ENCODE results near the gene CWF19L1. TPM values are rescaled to one million over a fixed set of nuclear protein-coding genes. Genes with fewer than 3 reads are reported as not detected.

Gene CWF19L1
- polyA plus RNA-seq, 1 donor from 2014 or later = 36.9 TPM

DNA sequence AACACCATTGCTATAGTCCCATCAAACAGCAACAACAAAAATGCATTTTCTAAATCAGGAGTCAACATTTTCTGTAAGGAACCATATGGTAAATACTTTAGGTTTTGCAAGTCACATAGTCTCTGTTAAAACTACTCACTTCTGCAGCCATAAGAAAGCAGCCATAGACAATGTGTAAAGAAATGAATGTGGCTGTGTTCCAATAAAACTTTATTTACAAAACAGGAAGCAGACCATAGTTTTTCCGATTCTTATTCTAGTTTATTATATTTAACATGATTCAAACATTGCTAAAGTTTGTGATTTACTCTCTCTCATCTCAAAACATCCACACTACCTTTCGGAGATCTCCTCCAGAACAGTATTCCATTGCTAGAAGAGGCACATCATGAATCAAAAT is 44.9 kb downstream of the CWF19L1 start:
- Histone ChIP-seq H3F3A (ENCODE audit: insufficient read depth, low read length, poor library complexity, severe bottlenecking) (no peaks in the 10 kb centered on the region), H3K27me3 (ENCODE audit: insufficient read depth, low read depth, low read length) (no peaks in the 10 kb centered on the region), H3K4me2 (ENCODE audit: low read length) (no peak overlapping the region), H3K4me3 (ENCODE audit: low read length) (no peak overlapping the region), H3K9me2 (ENCODE audit: insufficient read depth, low read length) (no peaks in the 10 kb centered on the region), H3K27ac (ENCODE audit: low read length) (no peak overlapping the region), H2AFZ (ENCODE audit: low read depth, low read length) (no peak overlapping the region), H3K36me3 (ENCODE audit: insufficient read depth, low read length) (peaks cover 15% of the 10 kb centered on the region), H3K79me2 (replicated peaks; ENCODE audit: insufficient read depth, low read length) (peaks cover 22% of the 10 kb centered on the region), H4K20me1 (ENCODE audit: insufficient read depth) (no peaks in the 10 kb centered on the region), H3K9ac (ENCODE audit: low read length) (no peak overlapping the region), H3K9me3 (ENCODE audit: low read length) (no peaks in the 10 kb centered on the region)
- no peak for TF ChIP-seq SMC3 (conservative IDR thresholded peaks at IDR 0.05; ENCODE audit: poor library complexity)
- no peak for TF ChIP-seq MXI1 (conservative IDR thresholded peaks at IDR 0.05; ENCODE audit: poor library complexity, severe bottlenecking)

DNA sequence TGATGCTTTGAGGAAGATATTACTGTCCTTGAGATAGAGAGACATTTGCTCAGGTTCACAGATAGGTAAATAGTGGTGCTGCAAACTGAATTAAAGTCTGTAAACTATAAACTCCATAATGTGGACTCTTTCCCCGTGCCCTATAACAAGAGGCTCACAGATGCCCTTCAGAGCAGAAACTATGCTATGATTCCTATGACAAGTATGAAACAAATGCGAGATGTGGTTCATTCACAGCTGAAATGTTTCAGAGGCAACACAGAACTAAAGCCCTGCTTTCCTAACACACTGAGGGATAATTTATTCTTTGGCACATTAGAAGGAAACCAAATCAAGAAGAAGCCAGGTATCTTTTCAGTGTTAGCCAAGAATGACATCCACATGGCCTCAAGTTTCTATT is 51.4 kb downstream of the CWF19L1 start:
- H3K4me3 ChIP-seq (ENCODE audit: low read length) = no peak overlapping the region
- no peaks in the 10 kb centered on the region for H4K20me1 ChIP-seq (ENCODE audit: insufficient read depth)
- no peak overlapping the region for H2AFZ ChIP-seq (ENCODE audit: low read depth, low read length)
- no peak overlapping the region for H3K4me2 ChIP-seq (ENCODE audit: low read length)
- H3K27ac ChIP-seq (ENCODE audit: low read length) = no peak overlapping the region
- H3K9ac ChIP-seq (ENCODE audit: low read length) = no peak overlapping the region
- no peaks in the 10 kb centered on the region for H3K79me2 ChIP-seq (replicated peaks; ENCODE audit: insufficient read depth, low read length)
- peaks cover 20% of the 10 kb centered on the region for H3K36me3 ChIP-seq (ENCODE audit: insufficient read depth, low read length)
- H3F3A ChIP-seq (ENCODE audit: insufficient read depth, low read length, poor library complexity, severe bottlenecking) = no peaks in the 10 kb centered on the region
- H3K27me3 ChIP-seq (ENCODE audit: insufficient read depth, low read depth, low read length) = no peaks in the 10 kb centered on the region
- TF ChIP-seq TAF1 (IDR thresholded peaks at IDR 0.05; ENCODE audit: low read depth) (no peak), POLR2AphosphoS5 (IDR thresholded peaks at IDR 0.05) (no peak)
- no peaks in the 10 kb centered on the region for H3K9me2 ChIP-seq (ENCODE audit: insufficient read depth, low read length)
- H3K9me3 ChIP-seq (ENCODE audit: low read length) = no peaks in the 10 kb centered on the region

DNA sequence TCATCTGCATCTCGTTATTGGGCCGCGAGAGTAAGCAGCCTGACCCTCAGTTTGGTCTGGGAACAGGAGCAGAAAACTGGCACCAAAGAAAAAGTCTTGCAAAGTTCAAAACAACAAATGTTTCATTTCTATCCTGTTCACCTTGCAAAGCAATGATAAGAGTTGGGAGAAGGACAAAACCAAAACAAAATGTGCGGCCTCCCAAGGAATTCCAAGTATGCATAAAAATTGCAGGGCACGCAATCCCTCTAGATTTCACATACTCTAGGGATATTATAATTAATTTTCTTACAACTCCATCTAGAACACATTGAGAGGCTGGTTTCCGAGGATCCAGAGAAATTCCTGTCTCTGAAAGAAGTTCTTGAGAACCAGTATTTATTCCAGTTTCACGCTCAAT is 58.1 kb downstream of the CWF19L1 start:
- H2AFZ ChIP-seq (ENCODE audit: low read depth, low read length) = no peak overlapping the region
- H3K9me3 ChIP-seq (ENCODE audit: low read length) = no peaks in the 10 kb centered on the region
- H3K36me3 ChIP-seq (ENCODE audit: insufficient read depth, low read length) = peaks cover 11% of the 10 kb centered on the region
- H3K9ac ChIP-seq (ENCODE audit: low read length) = no peak overlapping the region
- H3F3A ChIP-seq (ENCODE audit: insufficient read depth, low read length, poor library complexity, severe bottlenecking) = no peaks in the 10 kb centered on the region
- no peak for TF ChIP-seq CTCF (IDR thresholded peaks at IDR 0.05; ENCODE audit: poor library complexity, severe bottlenecking)
- no peak for TF ChIP-seq TAF1 (IDR thresholded peaks at IDR 0.05; ENCODE audit: low read depth)
- no peak for TF ChIP-seq POLR2AphosphoS5 (IDR thresholded peaks at IDR 0.05)
- TF ChIP-seq RAD21 (conservative IDR thresholded peaks at IDR 0.05) = no peak
- no peak for TF ChIP-seq EP300 (conservative IDR thresholded peaks at IDR 0.05; ENCODE audit: poor library complexity, severe bottlenecking)
- no peak for TF ChIP-seq EZH2 (IDR thresholded peaks at IDR 0.05; ENCODE audit: borderline replicate concordance, insufficient read depth, low read length, poor library complexity, severe bottlenecking)
- TF ChIP-seq SMC3 (conservative IDR thresholded peaks at IDR 0.05; ENCODE audit: poor library complexity) = no peak
- no peak for TF ChIP-seq MXI1 (conservative IDR thresholded peaks at IDR 0.05; ENCODE audit: poor library complexity, severe bottlenecking)
- TF ChIP-seq, protein P1, sequence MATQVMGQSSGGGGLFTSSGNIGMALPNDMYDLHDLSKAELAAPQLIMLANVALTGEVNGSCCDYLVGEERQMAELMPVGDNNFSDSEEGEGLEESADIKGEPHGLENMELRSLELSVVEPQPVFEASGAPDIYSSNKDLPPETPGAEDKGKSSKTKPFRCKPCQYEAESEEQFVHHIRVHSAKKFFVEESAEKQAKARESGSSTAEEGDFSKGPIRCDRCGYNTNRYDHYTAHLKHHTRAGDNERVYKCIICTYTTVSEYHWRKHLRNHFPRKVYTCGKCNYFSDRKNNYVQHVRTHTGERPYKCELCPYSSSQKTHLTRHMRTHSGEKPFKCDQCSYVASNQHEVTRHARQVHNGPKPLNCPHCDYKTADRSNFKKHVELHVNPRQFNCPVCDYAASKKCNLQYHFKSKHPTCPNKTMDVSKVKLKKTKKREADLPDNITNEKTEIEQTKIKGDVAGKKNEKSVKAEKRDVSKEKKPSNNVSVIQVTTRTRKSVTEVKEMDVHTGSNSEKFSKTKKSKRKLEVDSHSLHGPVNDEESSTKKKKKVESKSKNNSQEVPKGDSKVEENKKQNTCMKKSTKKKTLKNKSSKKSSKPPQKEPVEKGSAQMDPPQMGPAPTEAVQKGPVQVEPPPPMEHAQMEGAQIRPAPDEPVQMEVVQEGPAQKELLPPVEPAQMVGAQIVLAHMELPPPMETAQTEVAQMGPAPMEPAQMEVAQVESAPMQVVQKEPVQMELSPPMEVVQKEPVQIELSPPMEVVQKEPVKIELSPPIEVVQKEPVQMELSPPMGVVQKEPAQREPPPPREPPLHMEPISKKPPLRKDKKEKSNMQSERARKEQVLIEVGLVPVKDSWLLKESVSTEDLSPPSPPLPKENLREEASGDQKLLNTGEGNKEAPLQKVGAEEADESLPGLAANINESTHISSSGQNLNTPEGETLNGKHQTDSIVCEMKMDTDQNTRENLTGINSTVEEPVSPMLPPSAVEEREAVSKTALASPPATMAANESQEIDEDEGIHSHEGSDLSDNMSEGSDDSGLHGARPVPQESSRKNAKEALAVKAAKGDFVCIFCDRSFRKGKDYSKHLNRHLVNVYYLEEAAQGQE (IDR thresholded peaks at IDR 0.05; ENCODE audit: borderline replicate concordance) = no peak
- H3K27me3 ChIP-seq (ENCODE audit: insufficient read depth, low read depth, low read length) = no peaks in the 10 kb centered on the region
- no peaks in the 10 kb centered on the region for H4K20me1 ChIP-seq (ENCODE audit: insufficient read depth)
- H3K27ac ChIP-seq (ENCODE audit: low read length) = no peak overlapping the region
- no peak overlapping the region for H3K4me3 ChIP-seq (ENCODE audit: low read length)
- H3K4me2 ChIP-seq (ENCODE audit: low read length) = no peak overlapping the region
- no peaks in the 10 kb centered on the region for H3K79me2 ChIP-seq (replicated peaks; ENCODE audit: insufficient read depth, low read length)
- no peaks in the 10 kb centered on the region for H3K9me2 ChIP-seq (ENCODE audit: insufficient read depth, low read length)
